GM21526 (cell line): ENCODE measurements around the gene VWCE.

Experiments
- ATAC-seq: cut with Tn5 transposase; IDR thresholded peaks from one replicate; pipeline ENCODE4 v1.9.1; 2021; ENCODE audit warnings: moderate library complexity; ENCODE audit not compliant: unreplicated experiment, low FRiP score

VWCE gene

DNA sequence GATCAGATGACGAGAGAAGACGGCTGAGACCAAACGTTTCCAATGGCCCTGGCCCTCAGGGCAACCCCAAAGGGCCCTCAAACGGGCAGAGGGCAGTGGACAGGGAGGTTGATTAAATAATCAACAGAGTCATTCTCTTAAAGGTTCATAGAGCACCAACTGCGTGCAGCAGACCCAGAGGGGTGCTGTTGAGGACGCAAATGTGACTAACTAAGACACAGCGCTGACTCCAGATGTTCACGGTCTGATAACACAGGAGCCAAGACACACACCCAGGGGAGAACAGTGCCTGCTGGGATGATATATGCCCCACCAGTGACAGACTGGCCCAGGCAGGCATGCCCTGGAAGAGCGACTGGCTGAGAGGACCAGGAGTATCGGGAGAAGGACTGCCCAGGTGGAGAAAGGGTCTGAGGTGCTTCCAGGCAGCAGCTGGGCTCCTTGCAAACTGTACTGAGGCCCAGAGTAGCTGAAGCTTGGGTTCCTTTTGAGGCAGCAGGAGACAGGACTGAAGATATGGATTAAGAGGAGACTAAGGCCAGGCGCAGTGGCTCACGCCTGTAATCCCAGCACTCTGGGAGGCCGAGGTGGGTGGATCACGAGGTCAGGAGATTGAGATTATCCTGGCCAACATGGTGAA lies 7.7 kb downstream of the VWCE start:
- no peak for ATAC-seq

DNA sequence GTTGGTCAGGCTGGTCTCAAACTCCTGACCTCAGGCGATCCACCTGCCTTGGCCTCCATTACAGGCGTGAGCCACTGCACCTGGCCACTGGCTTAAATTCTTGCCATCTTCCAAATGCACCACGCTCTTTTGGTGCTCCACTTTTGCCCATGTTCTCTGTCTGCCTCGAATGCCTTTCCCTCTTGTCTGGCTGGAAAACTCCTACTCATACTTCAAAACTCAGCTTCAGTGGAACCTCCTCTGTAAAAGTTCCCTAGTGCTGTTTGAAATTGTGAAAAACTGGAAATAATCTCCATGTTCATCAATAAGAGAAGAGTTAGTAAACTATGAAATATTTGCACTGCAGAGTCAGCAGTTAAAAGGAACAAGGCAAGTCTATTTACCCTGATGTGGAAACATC lies 11.5 kb downstream of the VWCE start:
- no peak for ATAC-seq

DNA sequence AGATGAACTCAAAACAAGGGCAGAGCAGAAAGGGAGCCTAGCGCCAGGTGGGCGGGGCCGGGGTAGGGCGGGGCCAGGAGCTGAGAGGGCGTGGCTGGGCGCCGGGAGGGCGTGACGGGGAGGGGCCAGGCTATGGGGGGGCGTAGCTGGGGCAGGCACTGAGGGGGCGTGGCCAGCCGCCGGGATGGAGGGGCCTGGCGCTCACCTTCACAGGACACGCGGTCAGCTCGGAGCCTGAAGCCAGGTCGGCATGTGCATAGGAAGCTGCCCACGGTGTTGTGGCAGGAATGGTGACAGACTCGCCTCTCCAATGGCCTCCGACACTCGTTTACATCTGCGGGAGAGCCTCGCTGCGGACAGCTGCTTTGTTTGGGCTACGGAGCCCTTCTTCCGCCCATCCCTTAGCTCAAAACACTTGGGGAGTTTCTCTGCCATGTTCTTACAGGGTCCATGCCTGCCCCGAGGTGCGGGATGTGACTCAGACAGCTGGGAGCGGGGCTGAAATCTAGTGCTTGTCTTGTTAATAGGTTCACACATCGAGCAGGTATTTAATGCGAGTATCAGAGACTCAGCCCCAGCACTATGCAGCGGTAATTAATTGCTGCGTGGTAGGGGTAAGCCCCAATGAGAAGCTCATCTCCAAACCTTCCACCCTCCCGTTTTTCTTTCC lies 13.4 kb downstream of the VWCE start:
- ATAC-seq: no peak

DNA sequence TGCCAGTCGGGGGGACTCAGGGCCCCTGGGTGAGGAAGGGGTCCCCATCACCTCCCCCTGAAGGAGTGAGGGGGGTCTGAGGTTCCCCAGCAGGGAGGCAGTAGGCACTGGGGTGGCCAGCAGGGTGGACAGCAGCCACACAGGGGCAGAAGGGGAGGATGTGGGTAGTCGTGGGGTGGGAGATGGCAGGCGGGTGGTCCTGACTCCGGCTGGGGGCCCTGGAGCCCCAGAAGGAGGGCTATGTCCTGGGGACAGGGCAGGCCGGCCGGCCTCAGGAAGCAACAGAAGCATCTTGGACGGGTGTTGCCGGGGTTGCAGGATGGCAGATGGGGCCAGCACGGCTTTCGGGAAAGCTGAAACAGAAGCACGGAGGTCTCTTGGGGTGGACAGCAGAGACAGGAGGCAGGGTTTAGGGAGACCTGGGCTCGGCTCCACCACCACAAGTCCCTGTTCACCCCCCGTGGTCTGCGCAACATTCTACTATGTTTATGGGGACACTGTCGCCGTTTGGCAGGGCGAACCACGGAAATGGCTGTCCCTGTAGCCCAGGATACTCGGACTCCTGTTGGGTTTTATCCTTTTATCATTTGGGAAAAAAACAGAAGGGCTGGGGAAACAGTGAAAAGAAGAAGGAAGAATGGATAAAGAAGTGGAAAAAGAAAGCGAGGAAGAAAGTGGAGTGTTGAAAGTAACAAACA lies 14.1 kb downstream of the VWCE start:
- no peak for ATAC-seq

DNA sequence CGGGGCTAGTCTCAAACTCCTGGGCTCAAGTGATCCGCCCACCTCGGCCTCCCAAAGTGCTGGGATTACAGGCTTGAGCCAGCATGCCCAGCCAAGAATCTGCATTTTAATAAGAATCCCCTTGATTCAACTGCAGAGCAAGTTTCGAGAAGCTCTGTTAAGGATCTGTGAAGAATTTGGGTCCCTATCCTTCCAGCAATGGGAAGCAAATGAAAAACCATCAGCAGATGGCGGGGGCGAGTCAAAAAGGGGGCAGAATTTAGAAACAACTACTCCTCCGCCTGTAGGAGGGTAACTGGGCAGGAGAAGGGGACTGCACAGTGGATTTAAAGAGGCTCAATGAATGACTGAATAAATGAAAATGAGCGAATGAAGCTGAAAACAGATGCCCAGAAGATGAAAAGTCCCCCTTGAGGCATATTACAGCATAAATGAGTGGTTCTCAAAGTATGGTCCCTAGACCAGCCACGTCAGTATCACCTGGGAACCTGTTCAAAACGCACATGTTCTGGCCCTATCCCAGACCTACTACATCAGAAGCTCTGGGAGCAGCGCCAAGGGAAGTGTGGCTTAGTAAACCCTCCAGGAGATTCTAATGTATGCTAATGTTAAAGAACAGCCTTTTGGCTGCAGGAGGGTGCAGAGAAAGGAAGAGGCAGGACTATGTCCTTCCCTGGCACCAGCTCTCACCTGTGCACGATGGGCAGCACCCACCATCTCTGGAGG lies 15.0 kb downstream of the VWCE start:
- no peak for ATAC-seq

DNA sequence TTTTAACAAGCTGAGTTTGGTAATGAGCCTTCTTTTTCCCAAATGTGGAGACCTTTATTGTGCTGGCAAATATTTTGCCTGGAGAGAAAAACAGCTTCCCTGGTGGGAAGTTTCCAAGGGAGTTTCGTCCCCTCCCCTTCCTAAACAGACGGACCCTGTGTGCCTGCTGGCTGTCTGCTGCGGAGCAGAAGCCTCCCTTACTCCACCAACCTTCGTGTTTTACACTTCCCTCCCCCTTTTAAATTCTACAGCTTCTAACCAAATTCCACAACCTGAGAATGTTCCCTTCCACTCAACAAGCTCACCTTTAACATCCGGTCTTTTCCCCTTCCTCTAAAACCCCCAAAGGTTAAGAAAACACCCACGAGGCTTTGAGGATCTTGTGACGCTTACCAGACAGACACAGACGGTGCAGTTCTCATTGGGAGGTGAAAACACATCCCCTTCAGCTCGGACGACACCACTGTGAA lies 17.1 kb downstream of the VWCE start:
- ATAC-seq: no peak

DNA sequence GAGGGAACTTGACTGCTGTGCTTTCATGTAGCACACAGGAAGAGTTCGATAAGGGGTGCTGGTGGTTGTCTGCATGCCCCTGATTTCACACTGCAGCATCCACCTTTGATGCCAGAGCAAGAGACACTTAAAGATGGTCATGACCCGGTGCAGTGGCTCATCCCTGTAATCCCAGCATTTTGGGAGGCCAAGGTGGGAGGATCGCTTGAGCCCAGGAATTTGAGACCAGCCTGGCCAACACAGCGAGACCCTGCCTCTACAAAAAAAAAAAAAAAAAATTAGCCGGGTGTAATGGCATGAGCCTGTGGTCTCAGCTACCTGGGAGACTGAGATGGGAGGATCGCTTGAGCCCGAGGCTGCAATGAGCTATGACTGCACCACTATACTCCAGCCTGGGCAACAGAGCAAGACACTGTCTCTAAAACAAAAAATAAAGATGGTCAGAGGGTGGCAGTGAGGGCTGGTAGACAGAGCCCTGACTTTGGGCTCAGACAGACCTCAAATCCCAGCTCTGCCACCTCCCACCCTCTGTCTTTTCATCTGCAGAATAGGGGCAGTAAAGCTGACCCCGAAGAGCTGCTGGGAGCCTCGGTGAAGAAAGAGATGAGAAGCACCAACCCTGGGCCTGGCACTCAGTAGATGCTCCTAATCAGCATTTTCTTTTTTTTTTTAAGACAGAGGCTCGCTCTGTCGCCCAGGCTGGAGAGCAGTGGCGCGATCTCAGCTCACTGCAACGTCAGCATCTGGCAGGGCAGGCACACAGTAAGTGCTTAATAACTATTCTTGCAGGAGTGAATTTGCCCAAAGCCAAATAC lies 17.7 kb downstream of the VWCE start:
- ATAC-seq: no peak

DNA sequence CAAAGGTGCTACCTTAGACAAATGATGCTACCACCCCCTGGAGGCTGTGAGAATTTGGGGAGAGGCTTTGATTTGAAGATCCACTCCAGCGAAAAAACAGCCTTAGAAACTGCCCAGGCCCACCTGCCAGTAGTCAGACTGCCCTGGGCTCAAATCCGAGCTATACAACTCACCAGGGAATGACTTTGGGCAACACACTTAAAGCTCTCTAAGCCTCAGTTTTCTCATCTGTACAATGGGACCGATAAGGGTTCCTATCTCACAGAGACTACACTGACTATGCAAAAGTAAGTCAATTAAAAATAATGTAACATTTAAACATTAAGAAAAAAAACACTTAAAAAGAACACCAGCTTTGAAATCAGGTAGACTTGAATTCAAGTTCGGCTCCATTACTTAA lies 19.9 kb downstream of the VWCE start:
- ATAC-seq: no peak

DNA sequence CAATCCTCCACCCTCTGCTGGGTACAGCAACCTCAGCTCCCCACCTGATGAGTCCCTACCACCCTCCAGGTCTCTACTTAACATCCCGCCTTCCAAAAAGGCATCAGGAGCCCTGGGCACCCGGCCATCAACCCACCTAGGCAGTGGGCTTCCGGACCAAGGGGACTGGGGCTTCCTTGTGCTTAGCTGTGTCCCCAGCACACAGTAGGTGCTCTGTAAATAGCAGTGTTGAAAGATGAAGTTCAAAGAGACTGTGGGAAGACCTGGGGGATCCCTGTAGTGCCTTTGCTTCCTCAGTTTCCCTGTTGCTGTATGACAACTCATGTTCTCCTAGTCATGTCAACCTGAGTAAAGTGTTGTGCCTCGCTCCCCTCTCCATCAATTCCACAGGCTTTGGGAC lies 21.0 kb downstream of the VWCE start:
- no peak for ATAC-seq

DNA sequence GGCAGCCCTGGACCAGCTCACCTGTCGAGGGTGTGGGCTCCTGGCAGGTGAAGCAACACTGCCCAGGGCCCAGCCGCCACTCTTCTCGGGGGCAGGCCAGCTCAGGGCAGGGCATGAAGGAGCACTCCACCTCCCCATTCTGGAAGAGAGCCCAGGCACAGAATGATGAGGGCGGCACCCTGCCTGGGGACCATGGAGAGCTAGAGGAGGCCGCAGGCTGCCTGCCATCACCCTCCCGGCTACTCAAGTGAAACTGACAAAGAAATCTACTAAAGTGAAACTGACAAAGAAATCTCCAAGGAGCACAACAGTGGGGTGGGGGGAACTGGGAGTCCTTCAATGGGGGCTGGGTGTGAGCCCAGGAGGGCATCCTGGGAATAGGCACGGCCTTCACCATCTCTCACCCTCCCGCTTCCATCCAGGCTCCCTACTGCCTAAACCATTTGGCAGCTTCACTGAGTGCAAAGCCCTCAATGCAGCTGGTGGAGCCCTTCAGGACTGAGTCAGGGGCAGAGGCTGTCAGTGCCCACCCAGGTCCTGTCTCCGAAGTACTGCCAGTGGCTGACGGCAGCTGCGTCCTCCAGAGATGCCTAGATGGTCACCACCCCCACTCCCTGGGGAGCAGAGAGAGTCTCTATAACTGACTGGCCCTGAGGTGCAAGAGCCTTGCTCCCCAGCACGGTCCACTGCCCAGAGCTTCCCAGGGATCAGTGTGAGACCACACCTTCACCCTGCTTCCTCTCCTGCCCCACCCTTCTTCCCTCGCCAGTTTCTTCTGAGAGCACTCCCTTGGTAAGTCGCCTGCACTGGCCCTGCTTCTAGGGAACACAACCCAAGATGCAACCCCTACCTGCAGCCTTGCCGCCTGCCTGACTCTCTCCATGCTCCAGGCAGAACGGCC lies 21.7 kb downstream of the VWCE start:
- no peak for ATAC-seq

DNA sequence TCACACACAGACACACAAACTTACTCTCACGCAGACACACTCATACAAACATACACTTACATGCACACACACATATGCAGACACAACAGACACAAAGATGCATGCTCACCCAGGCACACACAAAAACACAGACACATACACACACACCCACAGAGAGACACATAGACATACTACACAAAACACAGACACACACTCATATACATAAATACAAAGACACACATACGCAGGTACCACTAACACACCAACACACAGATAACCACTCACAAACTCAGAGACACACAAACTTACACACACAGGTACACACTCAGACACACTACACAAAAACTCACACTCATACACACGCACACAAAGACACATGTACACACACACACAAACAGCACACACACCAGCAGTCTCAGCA lies 22.4 kb downstream of the VWCE start:
- ATAC-seq: no peak

DNA sequence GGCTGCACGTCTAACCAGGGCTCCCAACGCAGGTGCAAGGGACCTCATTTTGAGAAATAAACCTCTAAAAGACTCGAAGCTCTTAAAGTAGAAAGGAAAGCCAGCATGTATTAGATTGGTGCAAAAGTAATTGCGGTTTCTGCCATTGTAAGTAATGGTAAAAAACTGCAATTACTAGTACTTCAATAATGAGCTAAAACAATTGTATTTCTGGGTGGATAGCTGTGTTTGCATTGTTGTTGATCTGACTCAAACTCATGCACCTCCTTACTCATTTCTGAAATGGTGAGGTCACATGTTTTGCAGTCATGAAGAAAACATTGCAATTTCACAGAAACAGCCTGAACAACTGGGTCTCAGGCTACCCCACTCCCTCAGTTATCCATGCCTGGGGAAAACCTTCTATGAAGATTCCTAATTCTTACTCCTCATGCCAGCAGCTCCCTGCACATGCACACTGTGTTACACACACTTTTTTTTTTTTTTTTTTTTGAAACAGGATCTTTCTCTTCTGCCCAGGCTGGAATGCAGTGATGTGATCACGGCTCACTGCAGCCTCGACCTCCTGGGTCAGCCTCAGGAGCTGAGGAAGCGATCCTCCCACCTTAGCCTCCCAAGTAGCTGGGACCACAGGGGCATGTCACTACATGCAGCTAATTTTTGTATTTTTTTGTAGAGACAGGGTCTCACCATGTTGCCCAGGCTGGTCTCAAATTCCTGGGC lies 24.6 kb downstream of the VWCE start:
- ATAC-seq: no peak

DNA sequence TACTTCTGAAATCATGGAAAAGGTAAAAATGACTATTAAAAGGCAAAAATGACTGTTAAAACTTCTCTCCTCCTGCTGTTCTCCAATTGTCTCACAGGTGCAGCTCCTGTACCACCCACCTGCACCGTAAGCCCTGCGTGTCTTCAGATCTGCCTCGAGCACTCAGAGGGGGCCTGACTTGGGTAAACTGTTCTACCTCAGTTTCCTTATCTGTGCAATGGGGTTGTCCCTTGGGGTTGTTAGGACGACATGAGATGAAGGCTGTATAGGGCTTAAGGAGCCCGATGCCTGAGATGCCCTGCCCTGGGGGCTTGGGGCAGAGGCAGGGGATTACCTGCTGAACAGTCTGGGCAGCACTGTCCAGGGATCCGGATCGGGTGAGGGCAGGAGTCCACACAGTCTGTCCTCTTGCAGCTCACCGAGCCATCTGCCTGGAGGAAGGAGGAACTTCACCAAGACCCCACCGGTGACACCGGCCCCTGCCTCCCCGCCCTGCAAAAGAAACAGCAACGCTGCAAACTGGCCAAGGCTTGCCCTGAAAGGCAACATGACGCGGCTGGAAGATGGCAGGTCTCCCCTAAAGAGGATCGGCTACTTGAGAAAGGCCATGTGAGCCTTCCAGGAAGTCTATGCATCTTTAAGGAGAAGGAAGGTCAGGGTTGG lies 26.4 kb downstream of the VWCE start:
- no peak for ATAC-seq

DNA sequence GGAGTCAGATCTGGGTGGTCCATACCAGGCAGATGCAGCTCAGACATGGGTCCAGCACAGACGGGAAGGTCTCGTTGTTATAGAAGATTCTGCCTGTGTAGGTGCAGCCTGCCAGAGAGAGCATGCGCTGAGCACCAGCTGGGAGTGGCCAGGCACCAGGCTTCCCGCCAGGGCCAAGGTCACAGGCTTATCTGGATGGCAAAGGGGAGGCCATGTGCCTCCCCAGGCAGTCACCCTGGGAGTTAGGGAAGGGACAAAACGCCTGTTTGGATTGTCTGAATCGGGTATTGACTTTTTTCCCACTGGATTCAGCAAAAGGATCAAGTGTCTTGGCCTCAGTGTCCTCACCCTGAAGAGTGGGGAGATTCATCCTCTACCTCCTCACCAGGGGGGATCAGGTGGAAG lies 27.7 kb downstream of the VWCE start:
- no peak for ATAC-seq

DNA sequence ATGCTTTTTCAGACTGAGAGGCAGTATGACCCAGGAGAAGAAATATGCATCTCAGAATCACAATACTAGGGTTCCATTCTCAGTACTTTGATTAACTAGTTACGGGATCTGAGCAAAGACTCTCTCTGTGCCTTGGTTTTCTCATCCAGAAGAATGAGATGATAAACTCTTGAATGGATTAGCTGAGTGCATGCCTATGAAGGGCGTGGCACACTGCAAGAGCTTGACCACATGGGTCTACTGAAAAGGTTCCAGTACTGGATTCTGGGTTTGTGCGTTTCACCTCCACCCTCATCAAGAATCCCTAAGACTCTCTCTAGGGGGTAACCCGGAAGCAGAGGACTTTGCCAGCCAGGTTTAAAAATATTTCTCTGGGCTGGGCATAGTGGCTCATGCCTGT lies 28.5 kb downstream of the VWCE start:
- no peak for ATAC-seq

DNA sequence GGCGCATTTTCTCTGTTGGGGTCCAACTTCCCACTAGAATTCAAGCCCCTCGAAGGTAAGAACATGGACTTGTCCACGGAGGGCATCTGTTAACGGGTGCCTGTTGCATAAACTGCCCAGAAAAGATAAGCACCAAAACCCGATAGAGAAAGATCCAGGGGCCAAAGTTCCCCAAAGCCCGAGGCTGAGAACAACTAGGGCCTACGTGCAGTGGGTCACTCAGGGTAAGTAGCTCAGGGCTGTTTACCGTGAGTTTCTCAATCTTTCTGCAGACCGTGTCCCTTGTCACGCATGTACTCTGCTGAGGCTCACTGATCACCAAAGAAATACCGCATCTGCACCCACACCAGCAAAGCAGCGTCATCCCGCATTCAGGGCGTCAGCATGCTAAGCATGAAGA lies 29.8 kb downstream of the VWCE start:
- no peak for ATAC-seq

DNA sequence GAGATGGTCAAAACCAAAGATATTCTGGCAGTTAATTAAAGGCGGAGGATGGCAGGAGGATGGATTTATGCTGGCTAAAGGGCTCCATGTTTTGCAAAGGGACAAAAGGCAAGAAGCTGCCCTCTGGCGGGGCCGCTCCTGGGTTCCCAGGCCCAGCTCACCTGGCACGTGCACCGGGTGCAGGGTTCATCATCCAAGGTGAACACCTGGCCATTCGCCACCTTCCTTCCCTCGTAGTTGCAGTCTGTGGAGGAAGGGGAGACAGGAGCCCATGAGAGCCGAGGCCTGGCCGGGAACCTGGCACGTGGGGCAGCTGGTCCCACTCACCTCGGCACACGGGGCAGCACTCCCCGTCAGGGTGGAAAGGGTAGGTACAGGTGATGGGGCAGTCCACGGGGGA lies 30.3 kb downstream of the VWCE start:
- ATAC-seq: no peak

DNA sequence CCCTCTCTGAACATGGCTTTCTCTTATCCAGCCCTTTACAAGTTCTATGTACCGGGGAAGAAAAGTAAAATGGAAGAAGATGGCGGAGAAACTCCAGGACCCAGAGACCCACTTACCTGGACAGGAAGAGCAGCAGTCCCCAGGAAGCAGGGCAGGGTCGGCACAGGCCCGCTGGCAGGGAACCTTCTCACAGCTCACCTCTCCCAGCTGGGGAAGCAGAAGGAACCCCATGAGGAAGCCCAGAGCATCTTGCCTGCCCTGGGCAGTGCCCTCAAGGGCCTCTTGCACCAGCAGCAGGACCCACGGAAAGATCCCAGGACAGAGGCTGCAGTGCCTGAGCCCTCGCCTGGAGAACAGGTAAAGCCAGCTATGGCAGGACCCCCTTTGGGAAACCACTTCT lies 30.7 kb downstream of the VWCE start:
- ATAC-seq: no peak
